GM21381 (cell line): ENCODE measurements around the gene STK36.

Experiments
- ATAC-seq: cut with Tn5 transposase; IDR thresholded peaks from one replicate; pipeline ENCODE4 v1.9.1; 2021; ENCODE audit warnings: mild to moderate bottlenecking, moderate library complexity; ENCODE audit not compliant: unreplicated experiment

STK36 gene

GRCh38 chr2:218745559-218746469 lies 73.9 kb downstream of the STK36 start:
- no peak for ATAC-seq

DNA sequence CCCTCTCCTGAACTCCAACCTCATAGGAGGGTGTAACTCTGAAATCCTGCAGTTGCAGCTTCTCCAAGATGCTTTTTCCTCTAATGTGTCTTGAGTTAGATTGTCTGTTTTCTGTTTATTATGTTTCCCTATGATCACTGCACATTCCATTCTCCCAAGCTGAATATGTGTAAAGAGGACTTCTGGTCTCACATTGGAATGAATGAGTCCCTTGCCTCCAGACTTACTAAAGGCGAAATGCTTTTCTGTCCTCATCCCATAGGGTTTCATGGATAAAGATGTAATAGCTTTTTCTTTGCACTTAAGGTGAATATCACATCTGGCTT lies 74.5 kb downstream of the STK36 start:
- ATAC-seq = no peak

- no peak for ATAC-seq
These were observed 75.1 kb downstream of the STK36 start for GRCh38 chr2:218746960-218747359.

GRCh38 chr2:218748741-218749441 lies 77.0 kb downstream of the STK36 start:
- no peak for ATAC-seq
